Stimulated activated CD8-positive, alpha-beta memory T cell treated with anti-CD3 and anti-CD28 coated beads, Interleukin-4, amount 100 ng/mL, for 24 hours (primary cell): ENCODE data around the gene SGMS2.
"Not testable (repeated sequence)": the region's sequence is repeated elsewhere in the genome, so short reads cannot be mapped to it uniquely, and the experiment has no call there.

ENCODE experiments used
- DNase-seq: peaks from one replicate; pipeline ENCODE4 v3.0.0-alpha.2; 2020; ENCODE audit warnings: low read depth

SGMS2 gene

DNA sequence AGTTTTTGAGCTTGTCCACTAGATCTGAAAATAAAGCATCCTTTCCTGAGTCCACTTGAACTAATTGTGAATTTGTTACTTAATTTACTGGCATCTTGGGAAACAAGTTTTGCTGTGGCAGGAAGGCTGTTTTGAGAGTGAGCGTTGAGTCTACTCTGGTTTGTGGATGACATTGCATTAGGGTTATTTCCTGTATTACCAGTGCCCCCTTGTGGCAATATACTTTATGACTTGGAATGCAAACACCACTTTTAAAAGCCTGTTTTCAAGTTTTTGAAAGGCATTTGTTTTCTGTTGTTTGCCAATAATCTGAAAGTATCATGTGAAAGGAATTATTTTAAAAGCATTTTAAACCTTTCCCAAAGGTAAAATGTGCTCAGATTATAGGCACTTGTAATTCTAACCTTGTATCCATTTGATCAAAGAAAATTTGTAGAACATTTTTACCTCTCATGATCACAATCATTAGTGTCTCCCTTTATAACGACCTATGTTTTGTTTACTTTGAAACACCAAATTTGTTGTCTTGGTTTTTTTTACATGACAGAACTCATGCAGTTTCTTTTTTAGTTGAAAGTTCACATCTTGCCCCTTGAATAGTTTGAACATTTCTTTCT is 88.7 kb downstream of the SGMS2 start:
- no peak for DNase-seq

DNA sequence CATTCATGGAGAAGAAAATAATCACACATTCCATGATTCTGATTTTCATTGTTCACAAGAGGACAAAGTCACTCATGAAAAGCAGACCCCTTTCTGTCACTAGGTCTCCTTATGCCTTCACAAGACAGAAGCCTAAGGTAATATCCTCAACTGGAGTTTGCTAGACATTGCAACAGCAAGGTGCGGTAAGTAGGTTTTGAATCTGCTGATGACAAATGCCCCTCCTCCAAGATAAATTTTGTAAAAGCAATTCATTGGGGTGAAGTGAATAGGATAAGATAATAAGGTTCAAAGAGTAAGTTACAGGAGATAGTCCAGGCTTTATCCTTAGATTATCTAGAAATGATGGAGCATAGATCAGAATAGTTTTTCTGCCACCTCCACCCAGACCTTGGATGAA is 90.5 kb downstream of the SGMS2 start:
- DNase-seq = no peak

DNA sequence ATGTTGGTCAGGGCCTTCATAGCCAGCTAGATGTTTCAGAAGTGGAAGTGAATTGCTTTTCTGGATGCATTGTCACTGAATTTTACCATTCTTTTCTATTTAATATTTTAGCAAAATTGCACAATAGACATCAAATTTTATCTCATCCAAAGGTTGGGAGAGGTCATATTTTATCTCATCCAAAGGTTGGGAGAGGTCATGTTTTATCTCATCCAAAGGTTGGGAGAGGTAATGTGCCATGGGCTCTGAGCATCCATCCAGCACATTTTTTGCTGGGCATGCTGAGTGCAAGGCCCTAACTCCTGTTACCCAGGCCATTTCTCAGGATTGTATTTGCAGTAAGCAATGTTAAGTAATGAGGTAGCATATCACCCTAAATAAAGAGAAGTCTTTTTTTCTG is 91.9 kb downstream of the SGMS2 start:
- no peak for DNase-seq

DNA sequence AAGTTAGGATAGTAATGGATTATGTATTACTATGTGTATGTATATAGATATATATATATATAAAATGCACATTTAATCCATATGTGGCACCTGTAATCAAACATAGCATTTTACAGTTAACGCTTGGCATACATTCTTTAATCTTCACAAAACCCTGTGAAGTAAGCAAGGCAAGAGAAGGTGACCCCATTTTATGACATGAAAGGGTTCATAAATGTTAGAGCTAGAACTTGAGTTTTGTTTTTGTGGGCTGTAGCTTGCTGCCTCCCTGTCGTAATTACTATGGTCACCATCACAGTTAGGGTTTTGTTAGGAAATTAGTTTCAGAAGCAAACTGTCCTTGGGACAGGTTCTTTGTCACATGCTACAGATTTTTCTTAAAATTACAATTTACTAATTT is 92.8 kb downstream of the SGMS2 start:
- no peak for DNase-seq

DNA sequence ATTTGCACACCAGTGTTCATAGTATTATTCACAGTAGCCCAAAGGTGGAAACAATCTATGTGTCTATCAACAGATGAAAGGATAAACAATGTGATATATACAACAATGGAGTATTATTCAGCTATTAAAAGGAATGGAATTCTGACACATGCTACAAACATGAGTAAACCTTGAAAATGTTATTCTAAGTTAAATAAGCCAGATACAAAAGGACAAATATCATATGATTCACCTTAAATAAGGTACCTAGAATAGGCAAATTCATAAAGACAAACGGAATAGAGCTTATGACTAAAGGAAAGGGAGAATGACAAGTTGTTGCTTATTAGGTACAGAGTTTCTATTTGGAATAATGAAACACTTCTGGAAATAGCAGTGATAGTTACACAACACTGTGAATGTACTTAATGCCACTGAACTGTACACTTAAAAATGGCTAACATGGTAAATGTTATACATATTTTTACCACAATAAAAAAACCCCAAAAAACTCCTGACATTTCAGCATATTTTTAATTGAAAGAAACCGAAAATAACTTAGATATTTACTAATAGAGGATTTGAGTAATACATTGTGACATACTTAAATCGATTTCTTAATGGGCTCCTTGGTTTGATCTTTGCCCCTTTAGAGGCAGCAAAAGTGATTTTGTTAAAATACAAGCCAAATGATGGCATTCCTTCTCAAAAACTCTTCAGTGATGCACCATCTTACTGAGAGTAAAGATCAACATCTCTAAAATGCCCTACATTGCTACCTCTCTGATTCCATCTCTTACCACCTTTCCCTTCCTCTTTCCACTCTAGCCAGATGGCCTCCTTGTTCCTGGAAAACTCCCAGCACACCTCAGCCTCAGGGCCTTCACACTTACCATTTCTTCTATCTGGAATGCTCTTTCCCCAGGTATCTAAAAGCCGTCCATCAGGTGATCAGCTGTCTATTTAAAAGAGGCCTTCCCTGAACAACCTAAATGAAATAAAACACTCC is 98.0 kb downstream of the SGMS2 start:
- DNase-seq = no peak

DNA sequence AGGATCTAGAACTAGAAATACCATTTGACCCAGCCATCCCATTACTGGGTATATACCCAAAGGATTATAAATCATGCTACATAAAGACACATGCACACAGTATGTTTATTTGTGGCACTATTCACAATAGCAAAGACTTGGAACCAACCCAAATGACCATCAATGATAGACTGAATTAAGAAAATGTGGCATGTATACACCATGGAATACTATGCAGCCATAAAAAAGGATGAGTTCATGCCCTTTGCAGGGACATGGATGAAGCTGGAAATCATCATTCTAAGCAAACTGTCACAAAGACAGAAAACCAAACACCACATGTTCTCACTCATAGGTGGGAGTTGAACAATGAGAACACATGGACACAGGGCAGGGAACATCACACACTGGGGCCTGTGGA is 101.0 kb downstream of the SGMS2 start:
- not testable (repeated sequence) for DNase-seq

DNA sequence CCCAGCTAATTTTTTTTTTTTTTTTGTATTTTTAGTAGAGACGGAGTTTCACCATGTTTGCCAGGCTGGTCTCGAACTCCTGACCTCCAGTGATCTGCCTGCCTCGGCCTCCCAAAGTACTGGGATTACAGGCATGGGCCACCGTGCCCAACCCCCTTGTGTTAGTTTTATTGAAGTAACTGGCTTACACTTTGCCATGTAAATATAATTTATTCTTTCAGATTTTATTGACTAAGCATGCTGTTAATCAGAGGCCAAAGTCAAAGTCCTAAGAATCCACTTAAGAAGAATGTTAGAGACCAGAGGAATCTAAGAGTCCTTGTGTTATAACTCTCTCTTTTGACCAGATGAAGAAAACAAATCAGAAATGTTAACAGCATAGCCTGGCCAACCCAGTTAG is 102.1 kb downstream of the SGMS2 start:
- not testable (repeated sequence) for DNase-seq

DNA sequence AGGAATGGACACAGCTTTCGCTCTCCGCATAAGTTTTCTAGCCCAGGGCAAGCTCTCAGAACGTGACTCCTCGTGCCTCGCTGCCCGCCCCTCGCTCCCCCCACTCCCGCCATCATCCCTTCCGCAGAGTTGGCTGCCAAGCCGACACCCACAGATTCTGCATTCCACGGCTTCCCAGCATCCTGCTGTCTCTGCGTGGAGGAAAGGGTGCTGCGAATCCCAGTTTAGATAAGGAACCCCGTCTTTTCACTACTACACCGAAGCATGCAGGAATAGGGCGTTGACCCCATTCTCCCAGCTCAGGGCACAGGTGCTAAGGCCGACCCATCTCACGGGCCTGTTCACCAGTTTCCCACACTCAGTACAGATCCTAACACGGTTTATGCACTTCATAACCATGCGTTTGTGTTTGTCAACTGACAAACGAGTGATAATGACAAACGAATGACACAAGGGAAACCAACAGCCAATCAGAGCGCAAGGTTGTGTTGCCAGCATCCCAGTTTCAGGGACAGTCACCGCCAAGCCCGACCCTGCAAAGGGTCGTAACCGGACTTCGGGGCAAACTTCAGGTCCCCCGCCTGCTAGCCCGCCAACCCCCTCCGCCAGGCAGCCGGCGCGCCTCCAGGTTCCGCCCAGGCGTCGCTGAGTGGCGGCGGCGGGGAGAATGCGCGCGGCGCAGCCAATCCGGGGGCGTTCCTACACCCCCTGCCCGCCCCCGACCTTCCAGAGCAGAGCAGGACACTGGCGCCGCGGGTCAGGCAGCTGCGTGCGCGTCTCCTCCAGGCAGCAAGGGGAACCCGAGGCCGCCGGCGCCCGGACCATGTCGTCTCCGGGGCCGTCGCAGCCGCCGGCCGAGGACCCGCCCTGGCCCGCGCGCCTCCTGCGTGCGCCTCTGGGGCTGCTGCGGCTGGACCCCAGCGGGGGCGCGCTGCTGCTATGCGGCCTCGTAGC is 106.4 kb downstream of the SGMS2 start, which contains the start of gene CYP2U1:
Gene CYP2U1 (plus strand): TSS at position 729 of the 954 bp plus-strand sequence. CDS start 95 bp downstream, at position 824.
- DNase-seq = peak; percentile 71

DNA sequence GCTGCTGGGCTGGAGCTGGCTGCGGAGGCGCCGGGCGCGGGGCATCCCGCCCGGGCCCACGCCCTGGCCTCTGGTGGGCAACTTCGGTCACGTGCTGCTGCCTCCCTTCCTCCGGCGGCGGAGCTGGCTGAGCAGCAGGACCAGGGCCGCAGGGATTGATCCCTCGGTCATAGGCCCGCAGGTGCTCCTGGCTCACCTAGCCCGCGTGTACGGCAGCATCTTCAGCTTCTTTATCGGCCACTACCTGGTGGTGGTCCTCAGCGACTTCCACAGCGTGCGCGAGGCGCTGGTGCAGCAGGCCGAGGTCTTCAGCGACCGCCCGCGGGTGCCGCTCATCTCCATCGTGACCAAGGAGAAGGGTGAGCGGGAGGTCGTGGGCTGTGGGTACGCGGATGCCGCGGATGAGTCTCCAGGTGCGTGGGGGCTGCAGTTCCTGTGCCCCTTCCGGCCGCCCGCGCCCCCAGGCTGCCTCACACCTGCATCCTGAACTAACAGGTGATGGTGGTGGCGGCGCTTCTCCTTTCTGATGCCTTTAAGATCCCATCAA is 107.1 kb downstream of the SGMS2 start:
- peak; percentile 15 for DNase-seq

DNA sequence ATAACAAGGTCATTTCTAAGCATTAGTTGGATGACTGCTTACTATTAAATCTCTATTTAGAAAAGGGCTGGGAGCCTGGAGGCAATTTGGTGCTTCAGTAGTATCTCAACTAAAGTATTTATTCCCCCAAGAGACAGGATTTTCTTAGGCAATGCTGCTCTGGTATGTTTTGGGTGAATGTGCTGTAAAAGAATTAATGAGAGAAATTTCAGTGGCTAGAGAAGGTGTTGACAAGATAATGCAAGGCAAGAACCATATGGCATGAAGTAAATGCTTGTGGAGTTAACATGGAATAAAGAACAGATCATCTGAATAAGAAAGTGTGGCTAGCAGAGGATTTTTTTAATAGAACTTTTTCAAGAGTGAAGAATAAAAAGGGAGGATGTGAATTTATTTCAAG is 110.5 kb downstream of the SGMS2 start:
- no peak for DNase-seq

DNA sequence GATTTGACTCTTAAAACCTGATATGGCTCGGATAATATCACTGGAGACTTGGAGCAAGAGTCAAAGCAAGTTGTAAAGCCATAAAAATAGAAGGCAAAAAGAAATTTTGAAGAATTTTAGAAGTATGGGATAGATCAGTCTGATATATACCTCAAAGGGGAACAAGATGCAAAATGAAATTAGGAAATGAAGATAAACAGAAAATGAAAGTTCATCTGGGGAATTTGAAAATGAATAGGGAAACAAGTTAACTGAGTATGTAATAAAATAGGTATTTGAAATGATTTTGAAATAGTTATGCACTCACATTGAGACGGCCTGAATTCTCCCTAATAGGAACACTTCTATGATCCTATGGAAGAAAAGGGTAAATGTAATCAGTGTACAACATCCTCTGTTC is 112.3 kb downstream of the SGMS2 start:
- DNase-seq = no peak

DNA sequence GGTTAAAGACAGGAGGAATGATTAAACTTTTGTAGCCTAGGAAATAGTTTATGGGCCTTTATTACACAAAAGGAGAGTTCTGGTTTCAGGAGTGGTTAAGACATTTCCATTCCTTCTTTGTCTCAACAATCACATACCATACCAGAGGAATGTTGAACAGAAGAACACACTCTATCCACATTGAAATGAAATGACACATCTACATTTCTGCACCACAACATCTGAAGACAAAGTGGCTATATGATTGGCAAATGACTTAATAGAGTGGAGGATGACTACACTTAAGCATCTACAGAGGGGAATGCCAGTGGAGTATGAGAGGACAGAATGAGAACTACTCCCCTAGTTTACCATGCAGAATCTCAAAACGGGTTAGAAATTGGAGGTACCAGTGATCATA is 114.6 kb downstream of the SGMS2 start:
- DNase-seq = no peak

DNA sequence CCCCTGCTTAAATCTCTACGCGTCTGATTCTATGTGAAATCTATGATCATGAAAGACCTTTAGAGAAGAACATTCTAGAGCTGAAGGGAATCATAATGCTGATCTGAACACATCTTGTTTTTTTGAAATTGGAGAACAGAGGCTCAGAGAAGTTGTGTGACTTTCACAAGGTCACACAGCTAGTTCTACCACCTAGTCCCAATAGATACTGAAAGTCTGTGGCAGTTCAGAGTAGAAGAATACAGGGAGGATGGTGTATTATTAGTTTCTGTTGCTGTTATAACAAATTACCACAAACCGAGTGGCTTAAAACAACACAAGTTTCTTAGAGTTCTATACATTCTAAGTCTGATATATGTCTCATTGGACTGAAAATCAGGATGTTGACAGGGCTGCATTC is 121.1 kb downstream of the SGMS2 start:
- no peak for DNase-seq

DNA sequence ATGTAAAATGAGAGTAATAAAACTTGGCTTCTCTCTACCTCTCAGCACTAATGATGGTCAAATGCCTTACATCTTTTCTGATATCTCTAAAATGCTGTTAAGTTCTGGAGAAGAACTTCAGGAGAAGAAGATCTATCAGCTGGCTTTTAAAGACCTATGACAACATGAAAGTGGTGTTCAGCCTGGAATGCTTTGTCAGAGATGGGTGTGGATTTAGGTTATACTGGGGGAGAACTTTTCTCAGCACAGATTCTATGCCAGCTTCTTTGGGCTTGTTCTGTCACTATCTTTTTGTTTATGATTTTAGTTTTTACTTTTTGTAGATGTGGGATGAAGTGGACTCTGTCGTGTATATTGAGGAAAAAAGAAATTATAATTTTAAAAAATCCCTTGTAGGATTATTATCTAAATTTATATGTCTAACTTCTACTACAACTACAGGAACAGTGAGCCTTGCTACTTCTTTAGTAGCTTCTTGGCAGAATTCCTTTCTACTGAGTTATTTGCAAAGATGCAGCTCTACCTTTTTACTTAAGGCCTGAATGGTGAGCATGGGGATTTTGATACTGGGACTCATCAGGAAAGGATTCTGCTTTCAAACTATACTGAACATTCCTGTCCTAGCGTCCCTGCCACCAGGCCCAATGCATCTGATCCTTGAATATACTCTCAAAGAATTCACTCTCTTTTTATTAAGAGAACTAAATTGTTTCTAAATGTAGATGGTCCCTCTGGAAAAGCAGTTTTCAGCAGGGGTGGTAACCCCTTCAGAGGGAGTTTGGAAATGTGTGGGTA is 126.2 kb downstream of the SGMS2 start:
- DNase-seq = no peak

DNA sequence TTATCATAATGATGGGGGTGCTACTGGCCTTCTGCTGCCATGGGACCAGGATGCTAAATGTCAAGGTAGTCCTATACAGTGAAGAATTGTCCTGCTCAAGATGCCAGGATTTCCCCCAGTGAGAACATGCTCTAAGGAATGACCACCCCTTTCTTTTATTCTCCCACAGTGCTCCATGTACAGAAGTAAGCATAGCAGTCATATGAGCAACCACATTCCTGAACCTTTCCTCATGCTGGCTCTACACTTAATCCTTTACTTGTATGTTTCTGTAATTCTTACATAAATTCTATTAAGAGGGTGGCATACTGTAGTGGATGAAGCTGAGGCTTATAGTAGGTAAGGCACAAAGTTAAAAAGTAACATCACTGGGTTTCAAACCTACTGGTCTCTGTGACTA is 126.8 kb downstream of the SGMS2 start:
- no peak for DNase-seq

DNA sequence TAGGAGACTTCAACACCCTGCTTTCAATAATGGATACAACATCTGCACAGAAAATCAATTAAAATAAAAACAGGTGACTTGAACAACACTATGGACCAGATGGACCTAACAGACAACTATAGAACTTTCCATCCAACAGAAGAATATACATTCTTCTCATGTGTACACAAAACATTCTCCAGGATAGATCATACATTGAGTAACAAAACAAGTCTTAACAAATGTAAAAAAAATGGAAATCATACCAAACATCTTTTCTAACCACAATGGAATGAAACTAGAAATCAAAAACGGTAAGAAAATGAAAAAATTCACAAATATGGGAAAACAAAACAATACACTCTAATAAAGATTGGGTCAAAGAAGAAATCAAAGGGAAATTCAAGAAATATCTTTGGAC is 131.3 kb downstream of the SGMS2 start:
- DNase-seq = no peak
